DMS 273 treated with DMSO at 0.1 percent for 48 hours (cell line): ENCODE data around the gene GARIN3.
"Not testable (repeated sequence)": the region's sequence is repeated elsewhere in the genome, so short reads cannot be mapped to it uniquely, and the experiment has no call there.

Source experiments
- DNase-seq: peaks from one replicate; lab custom pipeline; 2025; lab: John Stamatoyannopoulos, UW

GARIN3 gene

GRCh38 chr5:157185122-157185521 lies 19.1 kb upstream of the GARIN3 start:
- not testable (repeated sequence) for DNase-seq

GRCh38 chr5:157184117-157184670 lies 18.1 kb upstream of the GARIN3 start:
- DNase-seq = no peak

GRCh38 chr5:157182143-157182757 lies 16.2 kb upstream of the GARIN3 start:
- no peak for DNase-seq

- no peak for DNase-seq
Observed at GRCh38 chr5:157180374-157181264, 14.6 kb upstream of the GARIN3 start, which contains the start of gene ITK. ITK (plus strand) TSS chr5:157180840; CDS start chr5:157180978, 138 bp downstream.

- DNase-seq = no peak
Observed at GRCh38 chr5:157178966-157179365, 12.9 kb upstream of the GARIN3 start.

- no peak for DNase-seq
Observed at GRCh38 chr5:157177953-157178352, 11.9 kb upstream of the GARIN3 start.

GRCh38 chr5:157175071-157175612 lies 9.1 kb upstream of the GARIN3 start:
- no peak for DNase-seq

- DNase-seq = no peak
Observed at GRCh38 chr5:157172403-157172802, 6.3 kb upstream of the GARIN3 start.

- no peak for DNase-seq
Observed at GRCh38 chr5:157168286-157168685, 2.2 kb upstream of the GARIN3 start.

GRCh38 chr5:157167214-157167621 lies 1.2 kb upstream of the GARIN3 start:
- no peak for DNase-seq

GRCh38 chr5:157165668-157166067 lies 396 bp downstream of the GARIN3 start:
- no peak for DNase-seq

- DNase-seq = no peak
Observed at GRCh38 chr5:157165261-157165660, 803 bp downstream of the GARIN3 start.

- no peak for DNase-seq
Observed at GRCh38 chr5:157164521-157164920, 1.5 kb downstream of the GARIN3 start.

GRCh38 chr5:157162919-157163510 lies 3.0 kb downstream of the GARIN3 start:
- no peak for DNase-seq

GRCh38 chr5:157161996-157162395 lies 4.1 kb downstream of the GARIN3 start:
- DNase-seq = no peak

GRCh38 chr5:157160001-157160400 lies 6.1 kb downstream of the GARIN3 start:
- no peak for DNase-seq

GRCh38 chr5:157159209-157159751 lies 6.8 kb downstream of the GARIN3 start:
- DNase-seq = no peak

GRCh38 chr5:157157293-157157891 lies 8.7 kb downstream of the GARIN3 start:
- no peak for DNase-seq

GRCh38 chr5:157155297-157155696 lies 10.8 kb downstream of the GARIN3 start:
- DNase-seq = no peak

- no peak for DNase-seq
Observed at GRCh38 chr5:157150995-157151394, 15.1 kb downstream of the GARIN3 start.
